ENCODE data around the gene BPIFB1.

BPIFB1 gene

DNA sequence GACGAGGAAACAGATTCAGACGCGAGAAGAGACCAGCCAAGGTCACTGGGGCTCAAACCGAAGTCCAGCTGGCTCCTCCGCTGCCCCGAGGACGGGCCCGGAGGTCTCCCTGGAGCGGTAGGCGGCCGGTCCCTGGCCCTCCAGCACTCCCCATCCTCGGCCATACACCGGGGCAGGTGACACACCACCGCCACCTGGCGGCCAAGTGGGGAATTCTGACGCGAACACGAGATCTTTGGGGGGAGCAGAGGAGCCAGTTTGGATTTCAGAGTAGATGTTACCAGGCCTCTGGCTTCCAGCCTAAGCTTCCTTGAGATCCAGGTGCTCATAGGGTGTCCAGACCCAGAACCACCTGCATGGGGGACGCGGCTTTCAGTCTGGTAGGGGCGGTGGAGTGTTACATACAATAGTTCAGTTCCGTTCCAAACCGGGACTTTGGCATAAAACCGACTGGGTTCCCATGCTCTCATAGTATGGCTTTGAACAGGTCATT, 16.1 kb downstream of the BPIFB1 start:
- peak; percentile 35 to 77 for DNase-seq

DNA sequence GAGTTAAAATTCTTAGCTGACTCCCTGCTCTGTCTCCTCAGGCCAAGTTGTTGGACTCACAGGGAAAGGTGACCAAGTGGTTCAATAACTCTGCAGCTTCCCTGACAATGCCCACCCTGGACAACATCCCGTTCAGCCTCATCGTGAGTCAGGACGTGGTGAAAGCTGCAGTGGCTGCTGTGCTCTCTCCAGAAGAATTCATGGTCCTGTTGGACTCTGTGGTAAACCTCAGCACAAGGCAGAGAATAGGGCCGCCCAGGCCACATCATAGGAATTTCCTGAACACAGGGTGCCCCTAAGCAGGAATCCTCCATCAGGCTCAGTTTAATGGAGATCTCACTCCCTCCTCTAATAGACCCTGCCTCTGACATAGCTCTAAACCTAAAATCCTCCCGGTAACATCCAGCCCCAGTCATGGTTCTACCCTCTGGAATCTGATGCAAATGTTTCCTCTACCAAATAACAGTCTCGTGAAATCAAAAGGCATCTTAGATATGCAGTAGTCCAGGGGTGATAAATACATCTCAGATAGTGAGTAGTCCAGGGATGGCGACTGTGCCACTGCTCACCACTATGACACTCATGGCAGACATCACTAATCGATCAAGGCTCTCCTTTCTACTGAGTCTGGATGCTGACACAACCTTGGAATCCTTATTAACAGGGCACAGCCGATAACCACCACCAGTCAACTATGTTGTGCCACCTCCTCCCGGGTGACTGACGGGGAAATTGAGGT, 18.3 kb downstream of the BPIFB1 start:
- no peak for DNase-seq

DNA sequence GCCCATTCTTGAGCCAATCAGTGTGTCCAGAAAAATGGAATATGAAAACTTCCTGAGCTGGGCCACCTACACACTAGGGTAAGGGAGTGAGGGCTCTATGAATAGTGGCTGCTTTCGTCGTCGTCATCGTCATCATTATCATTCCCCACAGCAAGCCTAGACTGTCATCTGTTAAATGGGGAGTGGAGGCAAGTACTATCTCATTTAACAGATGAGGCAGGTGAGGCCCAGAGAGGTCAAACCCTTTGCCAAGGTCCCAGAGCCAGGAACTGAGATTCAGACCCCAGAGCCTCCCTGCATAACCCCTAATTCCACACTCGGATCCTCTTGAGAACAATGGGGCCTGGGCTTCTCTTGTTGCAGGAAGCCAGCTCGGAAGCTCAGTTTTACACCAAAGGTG, 20.6 kb downstream of the BPIFB1 start:
- no peak for DNase-seq

DNA sequence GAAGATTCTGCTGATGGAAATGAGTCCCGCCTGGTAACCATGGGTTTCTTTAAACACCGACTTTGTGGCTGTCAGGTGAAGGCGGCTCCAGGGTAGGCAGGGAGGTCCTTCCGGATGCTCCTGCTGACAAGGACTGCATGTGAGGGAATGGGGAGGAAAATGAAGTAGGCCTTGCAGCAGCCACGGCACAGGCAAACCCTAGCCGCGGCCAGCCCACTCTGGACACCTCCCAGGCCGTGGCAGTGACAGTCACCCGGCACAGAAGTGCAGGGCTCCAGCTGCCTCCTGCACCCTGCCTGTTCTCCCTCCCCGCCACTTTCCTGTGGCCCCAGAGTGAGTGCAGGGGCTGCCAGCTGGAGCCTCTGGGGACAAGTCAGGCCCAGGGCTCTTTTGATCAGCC, 21.0 kb downstream of the BPIFB1 start:
- no peak for DNase-seq

DNA sequence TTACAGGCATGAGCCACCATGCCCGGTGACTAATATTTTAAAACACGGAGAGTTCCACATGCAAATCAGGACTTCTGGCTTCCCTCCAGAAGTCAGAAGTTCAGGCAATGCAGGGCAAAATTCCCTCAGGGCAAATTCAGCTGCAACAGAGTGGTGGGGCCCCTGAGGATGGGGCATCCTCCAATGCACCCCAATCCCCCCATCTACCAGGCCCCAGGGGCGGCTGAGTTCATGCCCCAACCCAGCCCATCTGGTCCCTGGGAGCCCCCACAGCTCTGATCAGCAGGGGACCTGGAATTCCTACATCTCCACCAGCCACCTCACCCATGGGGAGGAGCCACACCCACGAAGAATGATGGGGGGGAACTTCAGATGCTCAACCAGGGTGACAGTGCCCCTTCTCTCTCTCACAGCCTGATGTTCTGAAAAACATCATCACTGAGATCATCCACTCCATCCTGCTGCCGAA, 22.6 kb downstream of the BPIFB1 start:
- DNase-seq = no peak

DNA sequence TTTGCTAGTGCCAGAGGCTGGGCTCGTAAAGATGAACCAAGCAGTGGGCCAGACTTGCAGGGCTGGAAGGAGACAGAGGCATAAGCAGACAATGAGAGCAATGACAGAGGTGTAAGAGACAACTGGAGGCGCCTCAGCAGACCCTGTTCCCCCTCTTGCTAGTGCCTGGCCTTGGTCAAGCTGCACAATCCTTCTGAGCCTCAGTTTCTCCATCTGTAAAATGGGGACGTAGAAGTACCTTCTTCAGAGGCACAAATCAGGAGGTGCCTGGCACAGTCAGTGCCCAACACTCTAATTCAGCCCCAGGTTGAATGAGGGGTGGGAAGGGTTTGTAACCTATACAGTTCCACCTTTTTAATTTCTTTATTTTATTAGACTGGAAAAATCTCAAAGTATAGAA, 23.2 kb downstream of the BPIFB1 start:
- no peak for DNase-seq

DNA sequence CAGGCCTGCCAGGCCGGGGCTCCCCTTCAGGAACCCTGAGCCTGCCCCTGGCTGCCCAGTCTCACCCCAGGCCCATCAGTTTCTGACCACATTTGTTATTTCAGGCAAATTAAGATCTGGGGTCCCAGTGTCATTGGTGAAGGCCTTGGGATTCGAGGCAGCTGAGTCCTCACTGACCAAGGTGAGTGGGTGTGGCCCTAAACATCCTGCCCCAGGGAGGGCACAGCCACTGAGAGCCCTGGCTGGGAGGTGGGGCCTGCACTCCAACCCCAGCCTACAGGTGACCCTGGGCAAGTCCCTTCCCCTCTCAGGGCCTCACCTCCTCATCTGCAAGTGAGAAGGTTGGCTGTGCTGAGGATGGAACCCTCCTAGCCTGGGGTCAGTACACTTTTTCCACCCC, 23.8 kb downstream of the BPIFB1 start:
- no peak for DNase-seq

DNA sequence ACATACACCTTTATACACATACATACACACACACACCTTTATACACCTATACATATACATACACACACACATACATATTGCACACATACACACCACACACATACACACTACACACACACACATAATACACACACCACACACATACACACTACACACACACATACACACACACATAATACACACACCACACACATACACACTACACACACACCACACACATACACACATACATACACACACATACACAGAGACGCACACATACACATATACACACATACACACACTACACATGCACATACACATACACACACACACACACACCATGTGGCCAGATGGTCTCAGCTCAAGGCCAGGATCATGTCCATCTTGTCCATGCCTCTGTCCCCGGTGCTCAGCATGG, 25.7 kb downstream of the BPIFB1 start:
- no peak for DNase-seq

DNA sequence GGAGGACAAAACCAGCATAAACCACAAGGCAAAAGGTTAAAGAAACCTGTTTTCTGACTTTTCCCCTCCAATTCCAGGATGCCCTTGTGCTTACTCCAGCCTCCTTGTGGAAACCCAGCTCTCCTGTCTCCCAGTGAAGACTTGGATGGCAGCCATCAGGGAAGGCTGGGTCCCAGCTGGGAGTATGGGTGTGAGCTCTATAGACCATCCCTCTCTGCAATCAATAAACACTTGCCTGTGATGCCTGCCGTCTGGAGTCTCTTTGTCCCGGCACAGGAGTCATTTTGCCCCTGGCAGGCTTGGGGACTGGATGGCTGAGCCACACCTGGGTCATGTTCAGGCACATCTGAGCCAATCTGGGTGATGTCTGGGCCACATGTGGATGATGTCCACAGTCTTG, 26.6 kb downstream of the BPIFB1 start:
- DNase-seq = peak; percentile 16 to 49

DNA sequence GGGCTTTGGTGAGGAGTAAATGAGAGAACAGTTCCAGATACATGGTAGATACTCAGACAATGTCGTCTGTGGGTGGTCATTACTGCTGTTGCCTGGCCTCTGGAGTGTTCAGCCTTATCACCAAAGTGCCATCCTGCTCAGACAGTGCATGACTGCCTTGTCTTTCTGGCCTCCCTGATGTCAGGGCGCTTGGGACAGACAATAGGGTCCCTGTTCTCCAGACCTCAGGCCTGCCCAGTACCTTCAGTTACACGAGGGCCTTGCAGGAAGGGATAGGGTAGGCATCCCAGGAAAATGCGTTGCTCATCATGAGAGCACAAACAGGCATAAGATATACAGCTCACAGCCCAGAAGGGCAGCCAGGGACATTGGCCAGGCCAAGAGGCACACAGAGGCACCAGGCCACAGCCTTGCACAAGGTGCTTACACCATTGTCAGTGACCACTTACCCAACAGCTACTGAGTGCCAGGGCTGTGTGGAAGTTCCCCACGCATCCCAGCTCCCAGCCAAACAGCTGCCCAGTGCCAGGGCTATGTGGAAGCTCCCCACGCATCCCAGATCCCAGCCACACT, 27.4 kb downstream of the BPIFB1 start:
- no peak for DNase-seq

DNA sequence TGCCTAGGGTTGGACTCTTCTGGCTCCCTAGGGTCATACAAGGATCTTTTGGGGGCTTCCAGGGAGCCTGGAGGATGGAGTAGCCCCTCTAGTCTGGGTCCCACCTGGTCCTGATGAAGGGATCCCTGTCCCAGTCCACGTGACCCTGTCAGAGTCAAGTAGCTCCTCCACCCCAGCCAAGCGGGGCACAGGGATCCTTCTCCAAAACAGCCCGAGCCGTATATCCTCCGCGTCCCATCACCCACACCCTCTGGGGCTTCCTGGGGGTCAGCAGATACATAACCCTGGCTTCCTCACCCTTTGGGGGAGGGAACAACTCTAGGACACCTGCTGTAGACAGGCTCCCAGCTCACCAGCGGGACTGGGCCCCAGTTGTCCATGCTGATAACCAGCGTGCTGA, 28.0 kb downstream of the BPIFB1 start:
- no peak for DNase-seq

DNA sequence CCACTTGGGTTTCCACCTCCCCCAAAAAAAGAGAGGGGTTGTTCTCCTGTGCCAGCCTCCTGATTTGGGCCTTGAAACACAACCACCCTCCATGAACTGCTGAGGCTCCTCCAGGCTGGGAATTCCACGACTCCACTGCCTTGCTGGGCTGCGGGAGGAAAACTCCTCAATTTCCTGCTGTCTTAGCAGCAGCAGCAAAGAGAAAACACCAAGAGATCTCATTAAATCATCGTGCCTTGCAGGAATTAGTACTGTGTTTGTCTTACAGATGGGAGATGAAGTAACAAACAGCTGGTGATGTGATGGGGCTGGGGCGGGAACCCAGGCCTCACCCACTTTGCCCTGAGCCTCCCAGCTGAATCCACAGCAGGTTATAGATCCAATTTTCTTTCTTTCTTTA, 29.0 kb downstream of the BPIFB1 start:
- DNase-seq = peak in 1 of 2 experiments; percentile 17

DNA sequence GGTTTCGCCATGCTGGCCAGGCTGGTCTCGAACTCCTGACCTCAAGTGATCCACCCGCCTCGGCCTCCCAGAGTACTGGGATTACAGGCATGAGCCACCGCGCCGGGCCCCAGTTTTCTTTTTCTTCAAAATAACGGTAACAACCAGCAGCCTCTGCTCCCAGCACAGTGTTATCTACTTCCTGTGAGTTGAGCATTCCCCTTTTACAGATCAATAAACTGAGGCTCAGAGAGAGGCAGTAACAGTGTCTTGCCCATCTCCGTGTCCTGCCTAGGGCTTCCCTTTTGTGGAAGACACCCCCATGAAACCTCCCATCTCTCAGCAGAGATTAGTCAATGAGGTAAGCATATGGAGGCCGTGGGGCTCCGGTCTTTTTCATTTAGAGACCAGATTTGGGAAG, 29.6 kb downstream of the BPIFB1 start:
- DNase-seq = no peak

DNA sequence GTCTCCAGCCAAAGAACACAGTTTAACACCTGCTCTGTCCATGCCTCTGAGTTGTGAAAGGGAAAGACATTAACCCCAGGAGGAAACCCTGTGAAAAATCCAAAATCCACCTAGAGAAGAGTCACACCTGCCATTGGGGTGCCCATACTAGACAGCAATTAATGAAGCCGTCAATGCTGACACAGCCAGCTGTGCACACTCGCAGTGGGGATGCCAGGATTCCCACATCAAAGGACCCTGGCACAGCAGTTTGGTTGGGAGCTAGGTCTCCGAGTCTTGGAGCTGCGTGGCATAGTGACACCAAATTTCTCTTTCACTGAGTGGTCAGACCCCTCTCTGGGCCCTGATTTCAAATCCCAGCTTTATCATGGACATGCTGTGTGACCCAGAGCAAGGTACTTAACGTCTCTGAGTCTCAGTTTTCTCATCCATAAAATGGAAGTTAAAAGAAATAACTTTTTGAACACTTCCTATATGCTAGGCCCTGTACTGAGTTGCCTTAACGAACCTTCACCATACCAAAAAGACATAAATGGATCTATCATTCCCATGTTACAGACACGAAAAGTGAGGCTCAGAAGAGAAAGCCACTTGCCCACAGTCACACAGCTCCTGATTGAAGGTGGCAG, 30.8 kb downstream of the BPIFB1 start:
- no peak for DNase-seq

DNA sequence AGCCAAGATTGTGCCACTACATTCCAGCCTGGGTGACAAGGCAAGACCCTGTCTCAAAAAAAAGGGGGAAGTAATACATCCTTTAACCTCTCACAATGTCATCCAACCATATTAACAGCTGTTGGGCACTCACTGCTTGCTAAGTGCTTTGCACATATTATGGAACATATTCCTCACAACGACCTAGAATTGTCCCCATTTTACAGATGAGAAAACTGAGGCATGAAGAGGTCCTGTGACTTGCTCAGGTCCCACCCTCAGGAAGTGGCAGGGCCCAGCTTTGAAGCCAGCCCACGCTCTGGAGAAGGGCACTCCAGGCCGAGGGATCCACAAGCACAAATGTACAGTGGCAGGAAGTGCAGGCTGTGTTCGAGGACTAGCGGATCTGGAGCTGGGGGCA, 33.3 kb downstream of the BPIFB1 start:
- no peak for DNase-seq

DNA sequence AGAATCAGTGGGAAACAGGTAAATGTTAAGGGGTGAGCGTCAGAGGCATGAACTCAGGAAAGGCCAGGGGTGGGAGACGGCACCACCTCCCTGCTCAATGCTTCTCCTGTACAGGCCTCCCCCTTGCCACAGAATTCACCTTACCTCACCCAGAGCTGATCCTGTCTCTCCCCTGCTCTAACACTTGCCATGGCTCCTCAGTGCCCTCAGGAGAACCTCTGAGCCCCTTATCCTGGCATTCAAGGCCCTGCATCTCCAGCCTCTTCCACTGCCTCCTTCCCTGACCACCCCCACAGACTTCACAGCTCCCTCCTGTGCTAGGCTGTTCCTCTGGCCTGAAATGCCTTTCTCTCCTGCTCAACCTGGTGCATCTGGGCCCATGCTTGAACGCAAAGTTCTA, 33.9 kb downstream of the BPIFB1 start:
- DNase-seq = no peak

DNA sequence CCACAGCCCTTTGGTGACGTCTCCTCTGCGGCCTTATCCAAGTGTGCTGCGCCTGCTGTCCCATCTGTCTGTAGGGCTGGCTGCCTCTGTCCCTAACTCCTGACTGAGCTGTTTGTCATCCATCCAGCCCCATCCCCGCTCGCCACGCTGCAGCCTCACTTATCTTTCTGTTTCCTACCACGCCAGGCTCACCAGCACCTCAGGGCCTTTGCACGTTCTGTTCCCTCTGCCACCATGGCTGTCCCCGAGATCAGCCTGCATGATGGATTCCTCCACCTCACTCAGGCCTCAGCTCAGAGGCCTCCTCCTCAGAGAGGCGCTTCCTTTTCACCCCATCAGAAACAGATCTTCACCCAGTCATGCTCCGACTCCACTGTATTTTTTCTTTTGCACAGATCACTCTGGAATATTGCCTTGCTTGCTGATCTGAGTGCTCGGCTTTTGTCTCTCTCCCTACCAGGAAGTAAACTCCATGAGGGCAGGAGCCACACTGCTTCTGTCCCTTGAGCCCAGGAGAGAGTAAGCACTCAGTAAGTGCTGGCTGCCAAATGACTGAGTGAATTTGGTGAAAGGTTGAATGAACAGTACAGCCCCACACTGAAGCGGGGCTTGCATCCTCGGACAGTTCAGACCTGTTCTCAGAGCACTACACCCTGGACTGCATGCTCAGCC, 34.5 kb downstream of the BPIFB1 start:
- DNase-seq = no peak

DNA sequence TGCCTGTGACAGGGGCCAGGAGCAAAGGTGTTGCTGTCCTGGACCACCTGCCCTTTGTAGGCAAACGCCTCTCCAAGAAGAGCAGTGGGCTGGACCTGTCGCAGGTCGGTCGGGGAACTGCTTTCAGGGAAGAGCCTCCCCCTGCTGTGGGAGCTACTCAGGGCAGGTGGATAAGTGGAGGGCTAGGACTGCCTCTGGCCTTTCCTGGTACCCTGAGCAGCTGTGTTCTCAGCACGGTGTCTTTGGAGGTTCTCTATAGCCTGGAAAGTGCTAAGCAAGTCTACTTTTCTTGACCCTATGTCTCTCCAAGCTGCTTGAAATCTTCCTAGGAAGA, 35.0 kb downstream of the BPIFB1 start:
- DNase-seq = peak in 1 of 2 experiments; percentile 54

DNA sequence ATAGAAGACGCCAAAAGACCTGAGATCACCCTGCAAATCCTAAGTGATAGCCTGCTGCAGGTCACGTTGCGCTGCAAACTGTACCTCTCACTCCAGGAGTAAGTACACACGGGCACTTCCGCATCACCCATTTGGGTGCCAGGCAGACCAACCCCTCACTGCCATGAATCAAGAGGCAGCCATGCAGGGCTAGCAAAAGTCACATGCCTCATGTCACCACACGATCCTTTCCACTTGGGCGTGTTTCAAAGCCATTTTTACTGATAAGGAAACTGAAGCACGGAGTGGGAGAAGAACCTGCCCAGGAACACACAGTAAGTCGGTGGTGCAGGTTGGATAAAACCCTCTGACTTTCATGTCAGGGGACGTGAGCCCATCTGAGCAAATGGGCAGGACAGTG, 37.0 kb downstream of the BPIFB1 start:
- no peak for DNase-seq

DNA sequence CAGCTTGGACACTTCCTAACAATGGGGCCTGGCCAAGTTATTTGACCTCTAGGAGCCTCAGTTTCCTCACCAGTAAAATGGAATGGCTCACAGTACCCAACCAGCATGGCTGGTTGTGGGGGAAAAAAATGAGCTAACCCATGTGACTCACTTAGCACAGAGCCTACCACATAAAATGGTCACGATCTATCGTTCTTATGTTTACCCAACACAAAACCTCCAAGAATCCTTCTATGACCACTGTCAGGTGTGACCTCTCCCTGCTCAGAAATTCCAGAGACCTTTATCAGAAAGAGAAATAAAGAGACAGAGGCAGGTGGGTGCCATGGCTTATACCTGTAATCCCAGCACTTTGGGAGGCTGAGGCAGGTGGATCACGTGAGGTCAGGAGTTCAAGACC, 39.4 kb downstream of the BPIFB1 start:
- no peak for DNase-seq

DNA sequence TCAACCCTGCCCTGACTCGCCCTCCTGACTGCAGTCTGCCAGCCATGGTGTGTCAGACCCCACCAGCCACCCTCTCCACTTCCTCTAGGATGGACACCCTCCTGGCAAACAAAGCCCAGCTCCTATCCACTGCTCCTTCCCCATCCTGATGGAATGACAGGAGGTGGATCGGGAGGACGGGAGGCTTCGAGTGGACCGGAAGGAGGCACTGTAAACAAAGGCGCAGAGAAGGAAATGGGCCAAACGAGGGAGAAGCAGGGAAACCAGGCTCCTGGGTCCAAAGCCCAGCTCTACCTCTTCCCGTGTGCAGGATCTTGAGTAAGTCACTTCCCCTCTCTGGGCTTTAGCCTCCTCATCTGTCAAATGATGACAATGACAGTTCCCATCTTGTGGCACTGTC, 40.2 kb downstream of the BPIFB1 start:
- DNase-seq = no peak

DNA sequence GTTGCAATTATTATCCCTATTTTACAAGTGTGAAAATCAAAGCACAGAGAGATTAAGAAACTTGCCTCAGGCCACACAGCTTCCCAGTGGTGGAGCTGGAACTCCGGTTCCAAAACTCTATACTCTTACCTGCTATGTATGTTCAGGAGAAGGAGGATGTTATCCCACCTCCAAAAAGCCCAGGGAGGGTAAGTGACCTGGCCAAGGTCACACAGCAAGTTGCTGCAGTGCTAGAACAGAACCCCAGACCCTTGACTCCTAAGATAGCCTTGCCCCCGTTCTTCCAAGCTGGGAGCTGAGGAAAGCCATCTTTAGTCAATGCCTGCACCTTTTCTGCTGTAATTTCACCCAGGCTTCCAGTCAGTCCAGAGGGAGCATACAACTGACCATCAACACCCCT, 42.3 kb downstream of the BPIFB1 start:
- DNase-seq = no peak

DNA sequence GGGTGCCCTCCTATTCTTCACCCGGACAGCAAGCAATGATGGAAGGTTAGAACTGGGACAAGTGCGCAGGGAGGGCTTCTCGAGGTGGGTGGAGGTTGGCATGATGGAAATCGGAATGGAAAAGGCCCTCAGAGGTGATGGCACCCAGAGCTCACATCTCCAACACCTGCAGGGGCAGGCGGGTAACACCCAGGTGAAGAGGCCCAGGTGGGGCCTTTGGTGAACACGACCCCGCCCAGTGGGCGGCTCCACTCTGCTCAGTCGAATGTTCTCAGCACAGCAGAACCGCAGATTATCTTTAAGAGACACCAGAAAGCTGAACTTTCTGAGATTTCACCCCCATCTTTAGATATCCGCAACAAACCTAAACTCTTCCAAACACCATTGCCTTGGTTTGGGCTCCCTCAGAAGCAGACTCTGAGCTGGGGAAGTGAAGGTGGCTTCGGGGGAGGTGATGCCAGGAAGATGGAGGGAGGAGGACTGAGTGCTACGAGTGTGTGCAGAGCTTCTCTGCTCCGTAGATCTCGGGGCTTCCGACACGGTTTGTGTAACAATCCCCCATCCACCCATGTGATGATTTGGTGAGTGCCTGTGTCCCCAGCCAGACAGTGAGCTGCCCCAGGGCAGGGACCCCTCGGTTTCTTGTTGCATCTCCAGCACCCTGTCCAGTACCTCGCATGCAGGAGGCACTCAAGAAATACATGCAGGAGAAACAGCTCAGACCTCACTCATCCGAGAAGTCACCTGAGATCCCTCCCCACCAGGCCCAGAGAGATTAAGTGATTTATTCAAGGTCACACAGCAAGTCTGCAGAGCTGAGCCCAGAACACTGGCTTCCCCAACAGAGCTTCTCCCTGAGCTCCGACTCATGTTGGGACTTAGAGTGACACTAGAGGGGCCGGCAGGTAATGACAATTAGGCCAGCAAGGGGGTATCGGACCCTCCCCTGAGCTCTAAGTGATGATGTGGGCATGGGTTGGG, 45.4 kb downstream of the BPIFB1 start:
- no peak for DNase-seq
